IPS-18a (cell line): Measurements from ENCODE around the gene UCN2.
"Not testable (repeated sequence)": the region's sequence is repeated elsewhere in the genome, so short reads cannot be mapped to it uniquely, and the experiment has no call there.

Experiments used
- H3K27ac ChIP-seq: one replicate; pipeline ENCODE4 v1.5.1; 2013; ENCODE audit warnings: low read length
- H3K27me3 ChIP-seq: one replicate; pipeline ENCODE4 v1.6.1; 2013; ENCODE audit warnings: mild to moderate bottlenecking, low read length; ENCODE audit not compliant: control insufficient read depth, insufficient read depth
- H3K36me3 ChIP-seq: one replicate; pipeline ENCODE4 v1.6.1; 2013; ENCODE audit warnings: low read depth, low read length; ENCODE audit not compliant: control insufficient read depth
- H3K4me1 ChIP-seq: one replicate; pipeline ENCODE4 v1.6.1; 2013; ENCODE audit warnings: low read depth, low read length; ENCODE audit not compliant: control insufficient read depth
- H3K4me3 ChIP-seq: one replicate; pipeline ENCODE4 v1.5.1; 2013; ENCODE audit warnings: low read length
- H3K9ac ChIP-seq: one replicate; pipeline ENCODE4 v1.6.1; 2013; ENCODE audit warnings: mild to moderate bottlenecking, low read length, moderate library complexity
- H3K9me3 ChIP-seq: one replicate; pipeline ENCODE4 v1.6.1; 2013; ENCODE audit warnings: low read depth, low read length; ENCODE audit not compliant: control insufficient read depth

The UCN2 gene

GRCh38 chr3:48546203-48546829 lies 17.3 kb downstream of the UCN2 start:
- peaks cover 21% of the 10 kb centered on the region for H3K36me3 ChIP-seq
- H3K27me3 ChIP-seq: no peaks in the 10 kb centered on the region
- H3K4me1 ChIP-seq: no peaks in the 10 kb centered on the region
- H3K27ac ChIP-seq: no peak overlapping the region
- no peak overlapping the region for H3K9ac ChIP-seq
- no peak overlapping the region for H3K4me3 ChIP-seq
- no peaks in the 10 kb centered on the region for H3K9me3 ChIP-seq

- no peak overlapping the region for H3K4me3 ChIP-seq
- H3K27me3 ChIP-seq: no peaks in the 10 kb centered on the region
- no peaks in the 10 kb centered on the region for H3K4me1 ChIP-seq
- no peak overlapping the region for H3K27ac ChIP-seq
- peaks cover 21% of the 10 kb centered on the region for H3K36me3 ChIP-seq
- H3K9me3 ChIP-seq: no peaks in the 10 kb centered on the region
- H3K9ac ChIP-seq: no peak overlapping the region
Measured at GRCh38 chr3:48544141-48544540, 19.4 kb downstream of the UCN2 start.

- Histone ChIP-seq H3K36me3 (peaks cover 21% of the 10 kb centered on the region), H3K27me3 (no peaks in the 10 kb centered on the region), H3K4me3 (no peak overlapping the region), H3K9ac (no peak overlapping the region), H3K9me3 (no peaks in the 10 kb centered on the region), H3K27ac (no peak overlapping the region), H3K4me1 (no peaks in the 10 kb centered on the region)
Measured at GRCh38 chr3:48543271-48543866, 20.2 kb downstream of the UCN2 start.

GRCh38 chr3:48538451-48538850 lies 25.1 kb downstream of the UCN2 start:
- H3K36me3 ChIP-seq: peaks cover 13% of the 10 kb centered on the region

GRCh38 chr3:48536785-48537184 lies 26.8 kb downstream of the UCN2 start:
- Histone ChIP-seq H3K9ac (no peak overlapping the region), H3K27me3 (no peaks in the 10 kb centered on the region), H3K4me3 (no peak overlapping the region), H3K9me3 (no peaks in the 10 kb centered on the region), H3K36me3 (peaks cover 17% of the 10 kb centered on the region), H3K27ac (no peak overlapping the region), H3K4me1 (no peaks in the 10 kb centered on the region)

More at GRCh38 chr3:48538451-48538850, 25.1 kb downstream of the UCN2 start:
- Histone ChIP-seq H3K4me3 (no peak overlapping the region), H3K4me1 (no peaks in the 10 kb centered on the region), H3K27me3 (no peaks in the 10 kb centered on the region), H3K27ac (no peak overlapping the region), H3K9ac (no peak overlapping the region), H3K9me3 (no peaks in the 10 kb centered on the region)

- Histone ChIP-seq H3K9ac (no peak overlapping the region), H3K4me1 (no peaks in the 10 kb centered on the region), H3K36me3 (peaks cover 17% of the 10 kb centered on the region), H3K27me3 (no peaks in the 10 kb centered on the region), H3K9me3 (no peaks in the 10 kb centered on the region), H3K4me3 (no peak overlapping the region), H3K27ac (no peak overlapping the region)
Measured at GRCh38 chr3:48536116-48536515, 27.5 kb downstream of the UCN2 start.

- no peaks in the 10 kb centered on the region for H3K4me1 ChIP-seq
- no peaks in the 10 kb centered on the region for H3K27me3 ChIP-seq
- H3K27ac ChIP-seq: no peak overlapping the region
- no peak overlapping the region for H3K4me3 ChIP-seq
- H3K9ac ChIP-seq: no peak overlapping the region
- no peaks in the 10 kb centered on the region for H3K9me3 ChIP-seq
- peaks cover 17% of the 10 kb centered on the region for H3K36me3 ChIP-seq
Measured at GRCh38 chr3:48535578-48535977, 28.0 kb downstream of the UCN2 start.

GRCh38 chr3:48532977-48533337 lies 30.6 kb downstream of the UCN2 start:
- no peak overlapping the region for H3K9ac ChIP-seq
- no peaks in the 10 kb centered on the region for H3K27me3 ChIP-seq
- no peak overlapping the region for H3K4me3 ChIP-seq
- peaks cover 22% of the 10 kb centered on the region for H3K36me3 ChIP-seq
- H3K9me3 ChIP-seq: no peaks in the 10 kb centered on the region
- no peak overlapping the region for H3K27ac ChIP-seq
- no peaks in the 10 kb centered on the region for H3K4me1 ChIP-seq

GRCh38 chr3:48532271-48532976 lies 31.2 kb downstream of the UCN2 start:
- H3K4me1 ChIP-seq: no peaks in the 10 kb centered on the region
- peaks cover 22% of the 10 kb centered on the region for H3K36me3 ChIP-seq
- no peak overlapping the region for H3K27ac ChIP-seq
- no peaks in the 10 kb centered on the region for H3K27me3 ChIP-seq
- H3K9ac ChIP-seq: no peak overlapping the region
- no peaks in the 10 kb centered on the region for H3K9me3 ChIP-seq
- no peak overlapping the region for H3K4me3 ChIP-seq

- H3K27ac ChIP-seq, H3K9ac ChIP-seq, H3K4me1 ChIP-seq, H3K9me3 ChIP-seq, H3K4me3 ChIP-seq, H3K27me3 ChIP-seq: not testable (repeated sequence)
- H3K36me3 ChIP-seq: peaks cover 19% of the 10 kb centered on the region
Measured at GRCh38 chr3:48530701-48531100, 32.9 kb downstream of the UCN2 start.

- Histone ChIP-seq H3K4me3 (no peak overlapping the region), H3K27ac (no peak overlapping the region), H3K36me3 (peaks cover 14% of the 10 kb centered on the region), H3K27me3 (no peaks in the 10 kb centered on the region), H3K9ac (no peak overlapping the region), H3K4me1 (no peaks in the 10 kb centered on the region), H3K9me3 (no peaks in the 10 kb centered on the region)
Measured at GRCh38 chr3:48528754-48529153, 34.8 kb downstream of the UCN2 start.

- H3K9me3 ChIP-seq: no peaks in the 10 kb centered on the region
- no peak overlapping the region for H3K4me3 ChIP-seq
- H3K27ac ChIP-seq: no peak overlapping the region
- no peak overlapping the region for H3K9ac ChIP-seq
- H3K36me3 ChIP-seq: peaks cover 11% of the 10 kb centered on the region
- H3K4me1 ChIP-seq: no peaks in the 10 kb centered on the region
- no peaks in the 10 kb centered on the region for H3K27me3 ChIP-seq
Measured at GRCh38 chr3:48528048-48528447, 35.5 kb downstream of the UCN2 start.
